Endothelial cell (in vitro differentiated cells): Measurements from ENCODE around the gene SLC10A4. TPM values are rescaled to one million over a fixed set of nuclear protein-coding genes. Genes with fewer than 3 reads are reported as not detected.

Source experiments
- DNase-seq: peaks from one replicate; pipeline ENCODE4 v3.0.0; 2021; ENCODE audit warnings: low spot score
- H3K27ac Mint-ChIP-seq: one replicate; pipeline ENCODE4 v1.8.0; 2021; ENCODE audit warnings: mixed read lengths, inconsistent platforms; ENCODE audit not compliant: unreplicated experiment
- H3K27me3 Mint-ChIP-seq: one replicate; pipeline ENCODE4 v1.8.0; 2021; ENCODE audit warnings: mild to moderate bottlenecking, moderate library complexity, mixed read lengths, inconsistent platforms; ENCODE audit not compliant: unreplicated experiment
- H3K36me3 Mint-ChIP-seq: one replicate; pipeline ENCODE4 v1.8.0; 2021; ENCODE audit warnings: mild to moderate bottlenecking, low read depth, mixed read lengths, inconsistent platforms; ENCODE audit not compliant: unreplicated experiment
- H3K4me1 Mint-ChIP-seq: one replicate; pipeline ENCODE4 v1.8.0; 2021; ENCODE audit warnings: mild to moderate bottlenecking, mixed read lengths, inconsistent platforms; ENCODE audit not compliant: unreplicated experiment
- H3K4me3 Mint-ChIP-seq: one replicate; pipeline ENCODE4 v1.8.0; 2021; ENCODE audit warnings: mild to moderate bottlenecking, mixed read lengths, inconsistent platforms; ENCODE audit not compliant: unreplicated experiment
- H3K9me3 Mint-ChIP-seq: one replicate; pipeline ENCODE4 v1.8.0; 2021; ENCODE audit warnings: mixed read lengths, inconsistent platforms; ENCODE audit not compliant: unreplicated experiment
- total RNA-seq: library from RNA; stranded (reverse); fragmentation: NEBNext Ultra II Directional; extraction: Animal tissue kit (Norgen Biotek cat#: 25700); gene quantifications from one replicate; pipeline ENCODE4 v1.2.1, GENCODE V29; 2021; ENCODE audit not compliant: unreplicated experiment
- TF ChIP-seq, protein P1 (sequence below): fragments of 200-600 bp; sonication (generic); IDR thresholded peaks from one replicate; pipeline ENCODE4 v1.5.0; 2021; ENCODE audit warnings: antibody characterized with exemption; ENCODE audit not compliant: unreplicated experiment

SLC10A4 gene
- total RNA-seq, 1 donor from 2014 or later, result 0.28 TPM

DNA sequence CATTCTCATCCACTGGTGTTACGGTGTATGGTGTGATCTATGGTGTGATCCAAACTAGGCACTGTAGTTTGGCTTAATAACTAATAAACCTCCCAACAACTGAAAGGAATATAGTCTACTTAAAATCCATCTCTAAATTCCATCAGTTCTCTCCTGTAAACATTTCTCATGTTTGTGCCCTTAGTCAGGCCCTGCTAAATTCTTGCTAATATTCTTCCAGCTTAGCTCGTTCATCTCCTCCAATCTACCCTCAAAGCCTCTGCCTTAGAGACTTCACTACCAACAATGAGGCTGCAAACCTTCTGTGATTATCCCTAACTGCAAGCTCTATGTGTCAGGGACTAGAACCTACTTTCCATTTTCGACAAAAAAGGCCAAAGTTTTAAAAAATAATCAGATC is 35.0 kb downstream of the SLC10A4 start:
- H3K27ac Mint-ChIP-seq, result no peak overlapping the region

DNA sequence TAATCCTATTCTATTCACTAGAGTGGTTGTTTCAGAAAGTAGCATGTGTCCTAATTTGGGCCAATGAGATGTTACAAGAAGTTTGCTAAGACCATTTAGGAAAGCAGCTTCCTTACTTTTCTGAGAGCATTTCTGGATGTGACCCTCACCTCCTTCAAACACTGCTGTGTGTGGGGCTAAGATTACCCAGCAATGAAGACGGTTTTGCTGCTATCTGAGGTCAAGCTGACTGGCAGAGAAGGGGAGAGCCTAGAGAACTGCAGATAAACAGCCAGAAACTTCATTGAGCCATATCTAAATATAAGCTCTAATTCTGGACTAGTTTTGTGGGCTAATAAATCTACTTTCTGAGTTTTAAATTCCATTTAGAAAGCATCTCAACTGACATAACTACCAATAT is 43.3 kb downstream of the SLC10A4 start:
- peaks cover 53% of the 10 kb centered on the region for H3K36me3 Mint-ChIP-seq
- H3K4me3 Mint-ChIP-seq, result no peak overlapping the region
- no peaks in the 10 kb centered on the region for H3K4me1 Mint-ChIP-seq
- no peak for DNase-seq
- no peak overlapping the region for H3K27ac Mint-ChIP-seq
- no peaks in the 10 kb centered on the region for H3K9me3 Mint-ChIP-seq
- TF ChIP-seq, protein P1, sequence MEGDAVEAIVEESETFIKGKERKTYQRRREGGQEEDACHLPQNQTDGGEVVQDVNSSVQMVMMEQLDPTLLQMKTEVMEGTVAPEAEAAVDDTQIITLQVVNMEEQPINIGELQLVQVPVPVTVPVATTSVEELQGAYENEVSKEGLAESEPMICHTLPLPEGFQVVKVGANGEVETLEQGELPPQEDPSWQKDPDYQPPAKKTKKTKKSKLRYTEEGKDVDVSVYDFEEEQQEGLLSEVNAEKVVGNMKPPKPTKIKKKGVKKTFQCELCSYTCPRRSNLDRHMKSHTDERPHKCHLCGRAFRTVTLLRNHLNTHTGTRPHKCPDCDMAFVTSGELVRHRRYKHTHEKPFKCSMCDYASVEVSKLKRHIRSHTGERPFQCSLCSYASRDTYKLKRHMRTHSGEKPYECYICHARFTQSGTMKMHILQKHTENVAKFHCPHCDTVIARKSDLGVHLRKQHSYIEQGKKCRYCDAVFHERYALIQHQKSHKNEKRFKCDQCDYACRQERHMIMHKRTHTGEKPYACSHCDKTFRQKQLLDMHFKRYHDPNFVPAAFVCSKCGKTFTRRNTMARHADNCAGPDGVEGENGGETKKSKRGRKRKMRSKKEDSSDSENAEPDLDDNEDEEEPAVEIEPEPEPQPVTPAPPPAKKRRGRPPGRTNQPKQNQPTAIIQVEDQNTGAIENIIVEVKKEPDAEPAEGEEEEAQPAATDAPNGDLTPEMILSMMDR, result no peak
- H3K27me3 Mint-ChIP-seq, result no peaks in the 10 kb centered on the region

More for the DNA sequence above, 35.0 kb downstream of the SLC10A4 start:
- DNase-seq, result no peak
- peaks cover 3% of the 10 kb centered on the region for H3K27me3 Mint-ChIP-seq
- TF ChIP-seq, protein P1, result no peak
- peak overlapping the region; percentile 32 for H3K4me3 Mint-ChIP-seq
- H3K9me3 Mint-ChIP-seq, result no peaks in the 10 kb centered on the region
- no peaks in the 10 kb centered on the region for H3K4me1 Mint-ChIP-seq
- H3K36me3 Mint-ChIP-seq, result peaks cover 54% of the 10 kb centered on the region

GRCh38 chr4:48538358-48538757 is 55.2 kb downstream of the SLC10A4 start:
- Mint-ChIP-seq H3K4me3 (no peak overlapping the region), H3K27ac (no peak overlapping the region), H3K36me3 (peaks cover 35% of the 10 kb centered on the region)

More at GRCh38 chr4:48538358-48538757, 55.2 kb downstream of the SLC10A4 start:
- H3K27me3 Mint-ChIP-seq, result no peaks in the 10 kb centered on the region
- no peak for DNase-seq
- peaks cover 7% of the 10 kb centered on the region for H3K4me1 Mint-ChIP-seq
- H3K9me3 Mint-ChIP-seq, result no peaks in the 10 kb centered on the region
- TF ChIP-seq, protein P1, result no peak

Other genes with a start within 250 kb of the SLC10A4 start
- 1.9 TPM for gene TEC, start 213.5 kb upstream of the SLC10A4 start, total RNA-seq
- gene SLAIN2, start 141.8 kb upstream of the SLC10A4 start, total RNA-seq, result 54.6 TPM
- not detected for gene ZAR1, start 6.9 kb downstream of the SLC10A4 start, total RNA-seq